Measurements from ENCODE around the gene PRPF18. TPM values are rescaled to one million over a fixed set of nuclear protein-coding genes. Genes with fewer than 3 reads are reported as not detected.

The PRPF18 gene
- total and polyA plus RNA-seq, 3 experiments from 2014 or later = 26.3 to 47.9 (median 28.2) TPM

DNA sequence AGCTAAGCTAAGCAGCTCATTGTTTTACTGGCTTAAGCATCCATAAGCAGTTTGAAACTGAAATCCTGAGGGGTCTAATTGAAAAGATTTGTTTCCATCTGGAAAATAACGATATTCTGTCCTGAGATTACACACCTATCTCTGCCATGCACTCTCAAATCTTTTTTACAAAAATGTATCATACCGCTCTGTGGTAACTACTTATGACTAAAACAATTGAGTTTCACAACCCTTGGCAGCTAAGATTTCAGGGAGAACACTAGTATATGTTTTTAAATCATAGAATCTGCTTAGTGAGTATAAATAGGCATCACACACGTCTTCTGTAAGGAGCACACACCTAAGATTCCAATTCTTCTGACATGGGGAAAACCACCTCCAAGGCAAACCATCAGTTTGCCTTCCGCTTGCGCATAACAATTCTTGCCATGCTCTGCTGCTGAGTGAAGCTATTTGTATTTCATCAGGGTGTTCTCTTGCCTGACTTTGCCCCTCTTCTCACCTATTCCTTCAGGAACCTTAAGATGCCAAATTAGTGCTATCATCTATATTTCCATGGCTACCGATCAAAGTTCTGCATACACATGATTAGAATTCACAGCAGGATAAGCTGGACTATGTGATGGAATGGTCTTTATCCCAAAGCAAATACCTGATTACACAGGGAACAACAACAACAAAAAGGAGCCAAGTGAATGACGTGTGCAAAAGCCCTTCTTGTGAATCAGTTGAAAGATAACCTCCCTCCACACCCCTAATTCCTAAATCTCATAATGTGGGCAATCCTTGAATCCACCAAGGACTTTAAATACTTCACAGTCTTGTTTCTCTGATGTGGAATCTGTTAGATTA is 40.9 kb downstream of the PRPF18 start:
- H3K27me3 Mint-ChIP-seq = no peaks in the 10 kb centered on the region
- no peaks in the 10 kb centered on the region for H3K4me1 Mint-ChIP-seq

DNA sequence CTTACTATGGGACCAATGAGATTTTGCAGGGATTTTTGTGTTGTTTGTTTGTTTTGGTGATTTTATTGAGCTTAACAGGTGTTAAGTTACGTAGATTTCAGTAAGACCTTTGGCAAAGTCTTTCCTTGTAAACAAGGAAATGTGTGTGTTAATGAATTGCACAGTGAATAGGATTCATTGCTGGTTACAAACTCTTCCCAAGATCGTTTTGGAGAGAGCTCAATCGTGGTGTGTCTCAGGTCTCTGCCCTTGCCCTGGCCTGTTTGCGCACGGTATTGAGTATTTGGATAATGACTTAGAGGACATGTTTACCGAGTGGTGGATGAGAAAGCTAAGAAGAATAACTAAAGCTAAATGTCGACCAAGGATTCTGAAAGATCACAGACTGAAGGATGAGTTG is 41.9 kb downstream of the PRPF18 start:
- H3K9me3 Mint-ChIP-seq = no peaks in the 10 kb centered on the region
- Histone ChIP-seq H3K4me3 (ENCODE audit: low read length) (no peak overlapping the region), H3K27me3 (ENCODE audit: insufficient read depth, low read length, poor library complexity, severe bottlenecking) (no peaks in the 10 kb centered on the region), H3K9me3 (ENCODE audit: low read length) (no peaks in the 10 kb centered on the region), H3K4me1 (ENCODE audit: insufficient read depth, low read length) (no peaks in the 10 kb centered on the region), H3K36me3 (ENCODE audit: insufficient read depth, low read length) (peaks cover 6% of the 10 kb centered on the region), H3K27ac (ENCODE audit: low read depth, low read length) (no peak overlapping the region)
- ChIA-PET POLR2A (no interaction called here), CTCF (interaction anchor here (0.6 kb wide), 1 partner anchor 11 kb away, joined by 3 read pairs; no protein-coding TSS in a partner anchor)
- H3K27ac Mint-ChIP-seq = peak overlapping the region in 2 of 8 donors; percentile 3 to 22
- H3K4me3 Mint-ChIP-seq = no peak overlapping the region
- no peaks in the 10 kb centered on the region for H3K27me3 Mint-ChIP-seq
- DNase-seq = no peak
- no peaks in the 10 kb centered on the region for H3K4me1 Mint-ChIP-seq
- peaks cover 14 to 58% (median 19%) of the 10 kb centered on the region in 3 donors for H3K36me3 Mint-ChIP-seq

More for the DNA sequence above, 40.9 kb downstream of the PRPF18 start:
- no peak overlapping the region for H3K27ac ChIP-seq (ENCODE audit: low read depth, low read length)
- Mint-ChIP-seq H3K9me3 (no peaks in the 10 kb centered on the region), H3K27ac (no peak overlapping the region), H3K4me3 (no peak overlapping the region), H3K36me3 (peaks cover 14 to 55% (median 19%) of the 10 kb centered on the region in 3 donors)
- no peaks in the 10 kb centered on the region for H3K27me3 ChIP-seq (ENCODE audit: insufficient read depth, low read length, poor library complexity, severe bottlenecking)
- no peak overlapping the region for H3K4me3 ChIP-seq (ENCODE audit: low read length)
- H3K9me3 ChIP-seq (ENCODE audit: low read length) = no peaks in the 10 kb centered on the region
- no peak for DNase-seq
- ChIA-PET CTCF (no interaction called here), POLR2A (no interaction called here)
- H3K36me3 ChIP-seq (ENCODE audit: insufficient read depth, low read length) = peaks cover 6% of the 10 kb centered on the region
- no peaks in the 10 kb centered on the region for H3K4me1 ChIP-seq (ENCODE audit: insufficient read depth, low read length)

DNA sequence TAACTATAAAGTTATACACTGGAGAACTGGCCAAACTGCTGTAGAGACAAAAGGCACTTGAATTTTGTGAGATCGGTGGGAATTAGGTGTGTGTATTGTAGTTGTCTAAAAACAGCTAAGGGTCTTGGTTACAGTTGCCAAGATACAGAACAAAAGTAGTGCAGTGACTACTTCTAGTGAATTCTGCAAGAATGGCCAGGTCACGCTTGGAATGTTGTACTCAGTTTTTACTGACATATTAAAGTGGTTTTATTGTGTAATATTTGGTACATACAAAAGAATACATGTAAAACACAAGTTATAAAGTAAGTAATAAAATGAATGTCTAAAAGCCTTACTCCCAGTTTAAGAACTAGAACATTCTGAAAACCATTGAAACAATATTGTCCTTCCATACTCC is 42.4 kb downstream of the PRPF18 start:
- H3K36me3 ChIP-seq (ENCODE audit: insufficient read depth, low read length) = peaks cover 6% of the 10 kb centered on the region
- H3K36me3 Mint-ChIP-seq = peaks cover 14 to 61% (median 18%) of the 10 kb centered on the region in 3 donors
- POLR2A ChIA-PET = no interaction called here

DNA sequence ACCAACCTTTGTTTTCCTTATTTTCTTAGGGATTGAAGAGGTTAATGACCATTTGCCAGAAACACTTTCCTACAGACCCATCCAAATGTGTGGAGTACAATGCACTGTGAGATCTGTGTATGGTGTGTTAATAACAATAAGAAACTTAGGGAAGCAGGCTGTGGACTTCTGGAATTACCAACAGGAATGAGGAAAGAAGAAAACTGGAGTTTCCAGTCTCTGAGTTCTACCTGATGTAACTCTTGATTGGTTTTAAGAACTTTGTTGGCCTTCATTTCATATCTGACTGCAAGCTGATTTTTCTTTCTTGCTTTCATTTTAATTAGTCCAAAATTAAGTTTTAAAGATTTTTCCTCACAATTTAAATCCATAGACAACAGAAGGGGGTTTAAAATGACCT is 43.5 kb downstream of the PRPF18 start:
- Mint-ChIP-seq H3K27ac (no peak overlapping the region), H3K36me3 (peaks cover 20 to 63% (median 26%) of the 10 kb centered on the region in 3 donors), H3K4me3 (no peak overlapping the region), H3K27me3 (no peaks in the 10 kb centered on the region), H3K9me3 (no peaks in the 10 kb centered on the region), H3K4me1 (no peaks in the 10 kb centered on the region)
- POLR2A ChIA-PET = no interaction called here
- Histone ChIP-seq H3K4me3 (ENCODE audit: low read length) (no peak overlapping the region), H3K27me3 (ENCODE audit: insufficient read depth, low read length, poor library complexity, severe bottlenecking) (no peaks in the 10 kb centered on the region), H3K36me3 (ENCODE audit: insufficient read depth, low read length) (peaks cover 6% of the 10 kb centered on the region), H3K27ac (ENCODE audit: low read depth, low read length) (no peak overlapping the region), H3K4me1 (ENCODE audit: insufficient read depth, low read length) (no peaks in the 10 kb centered on the region), H3K9me3 (ENCODE audit: low read length) (no peaks in the 10 kb centered on the region)
- CTCF ChIA-PET = no interaction called here
- no peak for DNase-seq

More for the DNA sequence above, 42.4 kb downstream of the PRPF18 start:
- CTCF ChIA-PET = interaction anchor here (0.6 kb wide), 1 partner anchor 10 kb away, joined by 3 read pairs; no protein-coding TSS in a partner anchor
- Histone ChIP-seq H3K27ac (ENCODE audit: low read depth, low read length) (no peak overlapping the region), H3K4me3 (ENCODE audit: low read length) (no peak overlapping the region), H3K27me3 (ENCODE audit: insufficient read depth, low read length, poor library complexity, severe bottlenecking) (no peaks in the 10 kb centered on the region), H3K4me1 (ENCODE audit: insufficient read depth, low read length) (no peaks in the 10 kb centered on the region), H3K9me3 (ENCODE audit: low read length) (no peaks in the 10 kb centered on the region)
- H3K27ac Mint-ChIP-seq = peak overlapping the region in 2 of 8 donors; percentile 3 to 22
- no peaks in the 10 kb centered on the region for H3K4me1 Mint-ChIP-seq
- H3K4me3 Mint-ChIP-seq = no peak overlapping the region
- H3K27me3 Mint-ChIP-seq = no peaks in the 10 kb centered on the region
- H3K9me3 Mint-ChIP-seq = no peaks in the 10 kb centered on the region
- DNase-seq = no peak

DNA sequence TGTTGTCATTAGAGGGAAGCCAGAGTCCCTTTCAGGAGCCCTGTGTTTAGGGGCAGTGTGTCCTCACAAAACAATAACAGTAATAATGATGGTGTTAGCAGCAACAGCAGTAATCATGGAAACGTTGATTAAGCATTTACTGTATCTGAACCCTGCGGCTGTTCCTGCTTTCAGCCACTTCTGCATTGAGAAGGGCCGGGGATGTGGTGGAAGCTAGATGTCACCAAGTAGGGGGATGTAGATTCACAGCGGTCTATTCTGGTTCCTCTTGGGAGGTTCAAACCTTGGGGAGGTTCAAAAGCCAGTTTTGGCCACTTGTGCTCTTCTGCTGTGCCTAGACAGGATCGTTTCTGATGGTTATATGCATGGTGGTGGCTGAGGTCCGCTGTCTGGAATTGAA is 44.8 kb downstream of the PRPF18 start:
- Mint-ChIP-seq H3K9me3 (no peaks in the 10 kb centered on the region), H3K36me3 (peaks cover 26 to 70% (median 27%) of the 10 kb centered on the region in 3 donors), H3K27me3 (no peaks in the 10 kb centered on the region), H3K4me3 (no peak overlapping the region), H3K4me1 (no peaks in the 10 kb centered on the region), H3K27ac (no peak overlapping the region)
- Histone ChIP-seq H3K4me3 (ENCODE audit: low read length) (no peak overlapping the region), H3K4me1 (ENCODE audit: insufficient read depth, low read length) (no peaks in the 10 kb centered on the region), H3K9me3 (ENCODE audit: low read length) (no peaks in the 10 kb centered on the region), H3K36me3 (ENCODE audit: insufficient read depth, low read length) (peaks cover 7% of the 10 kb centered on the region), H3K27me3 (ENCODE audit: insufficient read depth, low read length, poor library complexity, severe bottlenecking) (no peaks in the 10 kb centered on the region), H3K27ac (ENCODE audit: low read depth, low read length) (no peak overlapping the region)
- CTCF ChIA-PET = no interaction called here
- POLR2A ChIA-PET = no interaction called here
- DNase-seq = no peak

DNA sequence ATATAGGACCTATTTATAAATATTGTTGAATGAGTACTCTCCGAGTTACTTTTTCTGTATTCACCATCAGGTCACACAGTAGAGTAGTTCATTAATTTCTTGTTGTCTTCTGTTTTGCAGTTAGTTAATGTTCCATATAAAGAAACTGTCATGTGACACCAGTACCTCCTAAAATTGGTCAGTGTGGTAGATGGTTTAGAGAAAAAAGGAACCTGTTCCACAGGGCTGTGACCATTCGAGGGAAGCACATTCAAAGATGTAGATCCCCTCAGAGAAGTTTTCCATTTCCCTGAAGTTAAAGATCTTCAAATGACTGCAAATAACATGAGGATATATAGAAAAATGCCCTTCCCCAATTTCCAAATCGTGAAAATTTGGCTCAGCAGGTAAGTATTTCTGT is 45.7 kb downstream of the PRPF18 start:
- no peaks in the 10 kb centered on the region for H3K27me3 Mint-ChIP-seq
- H3K4me3 Mint-ChIP-seq = no peak overlapping the region
- no peak overlapping the region for H3K27ac Mint-ChIP-seq
- H3K4me1 Mint-ChIP-seq = no peaks in the 10 kb centered on the region
- Histone ChIP-seq H3K4me1 (ENCODE audit: insufficient read depth, low read length) (no peaks in the 10 kb centered on the region), H3K4me3 (ENCODE audit: low read length) (no peak overlapping the region), H3K27me3 (ENCODE audit: insufficient read depth, low read length, poor library complexity, severe bottlenecking) (no peaks in the 10 kb centered on the region), H3K27ac (ENCODE audit: low read depth, low read length) (no peak overlapping the region), H3K9me3 (ENCODE audit: low read length) (no peaks in the 10 kb centered on the region), H3K36me3 (ENCODE audit: insufficient read depth, low read length) (peaks cover 10% of the 10 kb centered on the region)
- H3K36me3 Mint-ChIP-seq = peaks cover 29 to 76% (median 30%) of the 10 kb centered on the region in 3 donors
- no peak for DNase-seq
- POLR2A ChIA-PET = no interaction called here
- CTCF ChIA-PET = no interaction called here
- H3K9me3 Mint-ChIP-seq = no peaks in the 10 kb centered on the region

DNA sequence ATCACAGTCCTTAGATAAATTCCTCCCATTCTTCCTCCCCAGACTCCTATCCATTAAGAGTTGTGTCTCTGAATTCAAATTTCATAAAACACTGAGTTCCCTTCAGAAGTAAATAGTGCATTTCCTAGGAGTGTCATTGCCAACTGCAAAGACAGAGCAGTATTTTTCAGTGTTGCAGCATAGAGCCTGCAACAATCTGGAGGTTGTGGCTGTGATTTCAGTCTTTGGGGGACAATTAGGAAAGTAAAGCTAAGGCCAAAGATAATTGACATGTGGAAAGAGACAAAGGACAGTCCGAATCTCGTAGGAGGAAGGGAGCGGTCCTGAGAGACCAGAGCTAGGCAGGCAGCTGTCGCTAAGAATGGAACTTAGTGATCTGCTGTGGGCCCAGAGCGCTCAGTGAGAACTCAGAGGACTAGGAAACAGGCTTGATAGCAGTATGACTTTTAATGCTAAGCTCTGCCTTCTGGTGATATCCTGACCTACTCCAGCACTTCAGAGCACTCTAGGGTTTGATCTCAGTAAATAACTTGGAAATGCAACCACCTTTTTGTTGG is 46.2 kb downstream of the PRPF18 start:
- no peaks in the 10 kb centered on the region for H3K9me3 ChIP-seq (ENCODE audit: low read length)
- H3K27ac ChIP-seq (ENCODE audit: low read depth, low read length) = no peak overlapping the region
- no peak overlapping the region for H3K4me3 ChIP-seq (ENCODE audit: low read length)
- no peaks in the 10 kb centered on the region for H3K27me3 ChIP-seq (ENCODE audit: insufficient read depth, low read length, poor library complexity, severe bottlenecking)
- Mint-ChIP-seq H3K9me3 (no peaks in the 10 kb centered on the region), H3K27me3 (no peaks in the 10 kb centered on the region), H3K4me3 (no peak overlapping the region), H3K4me1 (no peaks in the 10 kb centered on the region), H3K27ac (no peak overlapping the region), H3K36me3 (peaks cover 34 to 81% (median 35%) of the 10 kb centered on the region in 3 donors)
- DNase-seq = no peak
- H3K4me1 ChIP-seq (ENCODE audit: insufficient read depth, low read length) = no peaks in the 10 kb centered on the region
- peaks cover 10% of the 10 kb centered on the region for H3K36me3 ChIP-seq (ENCODE audit: insufficient read depth, low read length)
- ChIA-PET CTCF (no interaction called here), POLR2A (no interaction called here)

DNA sequence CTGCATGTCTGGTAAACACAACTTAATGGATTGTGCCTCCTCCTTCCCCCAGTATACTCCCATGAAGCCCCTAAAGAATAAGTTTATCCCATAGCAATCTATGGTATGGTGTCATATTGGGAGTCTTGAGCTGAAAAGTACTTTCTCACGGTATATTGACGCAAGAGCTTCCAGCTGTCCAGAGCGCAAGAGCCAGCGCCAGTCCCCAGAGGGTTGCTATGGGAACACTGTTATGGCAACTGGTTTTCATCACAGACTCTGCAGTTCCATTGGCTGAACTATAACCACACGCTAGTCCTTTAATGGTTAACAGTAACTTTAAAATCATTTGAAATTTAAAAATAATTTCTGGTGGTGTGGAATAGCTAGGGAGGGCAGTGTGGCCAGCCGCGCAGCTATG is 46.9 kb downstream of the PRPF18 start:
- Mint-ChIP-seq H3K4me1 (no peaks in the 10 kb centered on the region), H3K27ac (no peak overlapping the region)

More for the DNA sequence above, 46.9 kb downstream of the PRPF18 start:
- H3K4me3 Mint-ChIP-seq = no peak overlapping the region
- ChIA-PET CTCF (no interaction called here), POLR2A (no interaction called here)
- H3K4me3 ChIP-seq (ENCODE audit: low read length) = no peak overlapping the region
- H3K9me3 Mint-ChIP-seq = no peaks in the 10 kb centered on the region
- no peaks in the 10 kb centered on the region for H3K27me3 ChIP-seq (ENCODE audit: insufficient read depth, low read length, poor library complexity, severe bottlenecking)
- H3K36me3 ChIP-seq (ENCODE audit: insufficient read depth, low read length) = peaks cover 10% of the 10 kb centered on the region
- H3K36me3 Mint-ChIP-seq = peaks cover 38 to 85% (median 41%) of the 10 kb centered on the region in 3 donors
- no peaks in the 10 kb centered on the region for H3K27me3 Mint-ChIP-seq
- no peaks in the 10 kb centered on the region for H3K4me1 ChIP-seq (ENCODE audit: insufficient read depth, low read length)
- DNase-seq = no peak
- no peak overlapping the region for H3K27ac ChIP-seq (ENCODE audit: low read depth, low read length)
- no peaks in the 10 kb centered on the region for H3K9me3 ChIP-seq (ENCODE audit: low read length)

Data from CD8-positive, alpha-beta memory T cell (primary cell).